Natural killer cell (primary cell): ENCODE results near the gene CRKL. TPM values are rescaled to one million over a fixed set of nuclear protein-coding genes. Genes with fewer than 3 reads are reported as not detected.

Experiments used
- ATAC-seq, 3 donors: fragments of 150-1000 bp in 2 of 3; fragments of 200-7000 bp in 1 of 3; cut with Tn5 transposase; 1 replicate in 1 of 3; 2 replicates in 2 of 3; pipeline ENCODE4 v1.10.0; 2021; ENCODE audit warnings: mild to moderate bottlenecking in 2 of 3, moderate library complexity in 2 of 3
- DNase-seq, 2 donors: peaks; one replicate each; pipeline versions ENCODE4 v3.0.0 to v3.0.0-alpha.2; 2013 to 2021; ENCODE audit warnings: mixed read lengths in 1 of 2
- H3K27ac ChIP-seq: one replicate; pipeline ENCODE4 v1.5.1; 2013; ENCODE audit warnings: mild to moderate bottlenecking, low read length
- H3K27me3 ChIP-seq: one replicate; pipeline ENCODE4 v1.6.1; 2013; ENCODE audit warnings: low read length; ENCODE audit not compliant: control insufficient read depth, insufficient read depth
- H3K36me3 ChIP-seq: one replicate; pipeline ENCODE4 v1.6.1; 2013; ENCODE audit warnings: low read length; ENCODE audit not compliant: control insufficient read depth, insufficient read depth
- H3K4me1 ChIP-seq: one replicate; pipeline ENCODE4 v1.6.1; 2013; ENCODE audit warnings: low read length; ENCODE audit not compliant: control insufficient read depth, insufficient read depth
- H3K4me3 ChIP-seq: one replicate; pipeline ENCODE4 v1.5.1; 2013; ENCODE audit warnings: low read length
- H3K9me3 ChIP-seq: one replicate; pipeline ENCODE4 v1.6.1; 2013; ENCODE audit warnings: low read length; ENCODE audit not compliant: control insufficient read depth, insufficient read depth
- H3K27ac Mint-ChIP-seq, 2 donors: one replicate each; pipeline ENCODE4 v1.8.0; 2022; ENCODE audit warnings: mild to moderate bottlenecking in 2 of 2, mixed read lengths in 2 of 2, moderate library complexity in 1 of 2
- H3K27me3 Mint-ChIP-seq, 2 donors: one replicate each; pipeline ENCODE4 v1.8.0; 2022; ENCODE audit warnings: low read depth in 2 of 2, mixed read lengths in 2 of 2
- H3K36me3 Mint-ChIP-seq: one replicate; pipeline ENCODE4 v1.8.0; 2022; ENCODE audit warnings: mixed read lengths
- H3K4me1 Mint-ChIP-seq, 2 donors: one replicate each; pipeline ENCODE4 v1.8.0; 2022; ENCODE audit warnings: mixed read lengths in 2 of 2
- H3K4me3 Mint-ChIP-seq: one replicate; pipeline ENCODE4 v1.8.0; 2022; ENCODE audit warnings: mild to moderate bottlenecking, moderate library complexity, mixed read lengths
- H3K9me3 Mint-ChIP-seq, 2 donors: one replicate each; pipeline ENCODE4 v1.8.0; 2022; ENCODE audit warnings: mixed read lengths in 2 of 2
- CTCF ChIP-seq: fragments of 200-600 bp; IDR thresholded peaks from one replicate; pipeline ENCODE4 v1.8.0; 2022; ENCODE audit warnings: antibody characterized with exemption
- WGBS: methylation state at CpG from one replicate; pipeline ENCODE4 v1.1.7; 2013; ENCODE audit warnings: missing lambda C conversion rate; ENCODE audit not compliant: insufficient coverage; 5-methylcytosine and 5-hydroxymethylcytosine counted together
- intact Hi-C: fragments of 100-400 bp; cut with micrococcal nuclease; formaldehyde crosslinking; loops from one replicate; pipeline ENCODE4 v1.14.2; 2022
- total RNA-seq, 4 donors: library from RNA; stranded (reverse); fragments of 120-200 nt in 1 of 4; gene quantifications; one replicate each; pipeline versions ENCODE4 v1.2.3 to v1.2.4, GENCODE V29; 2013 to 2022

CRKL gene
- total RNA-seq, 3 donors from 2014 or later (not counting 1 experiment from before 2014, with no cell fraction given): 50.7 to 71.2 (median 67.4) TPM

DNA sequence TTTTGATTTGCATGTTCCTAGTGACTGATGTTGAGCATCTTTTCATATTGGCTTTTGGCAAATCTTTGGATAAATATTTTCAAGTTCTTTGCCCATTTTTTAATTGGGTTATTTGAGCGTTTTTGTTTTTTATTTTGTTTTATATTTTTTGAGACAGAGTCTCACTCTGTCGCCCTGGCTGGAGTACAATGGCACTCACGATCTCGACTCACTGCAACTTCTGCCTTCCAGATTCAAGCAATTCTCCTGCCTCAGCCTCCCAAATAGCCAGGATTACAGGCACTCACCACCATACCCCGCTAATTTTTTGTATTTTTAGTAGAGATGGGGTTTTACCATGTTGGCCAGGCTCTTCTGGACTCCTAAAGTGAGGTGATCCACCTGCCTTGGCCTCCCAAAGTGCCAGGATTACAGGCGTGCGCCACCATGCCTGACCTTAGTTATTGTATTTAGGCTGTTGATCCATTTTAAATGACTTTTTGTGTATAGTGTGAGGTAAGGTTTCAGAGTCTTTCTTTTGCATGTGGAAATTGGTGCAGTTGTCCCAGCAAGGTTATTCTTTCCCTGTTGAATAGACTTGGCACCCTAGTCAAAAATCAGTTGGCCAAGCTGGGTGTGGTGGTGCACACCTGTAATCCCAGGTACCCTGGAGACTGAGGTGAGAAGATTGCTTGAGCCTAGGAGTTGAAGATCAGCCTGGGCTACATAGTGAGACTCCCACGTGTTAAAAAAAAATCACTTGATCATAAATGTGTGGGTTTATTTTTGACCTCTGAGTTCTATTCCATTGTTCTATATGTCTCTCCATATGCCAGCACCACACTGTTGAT lies 26.1 kb downstream of the CRKL start:
- no peak for TF ChIP-seq CTCF
- no peak overlapping the region for H3K27ac ChIP-seq
- ATAC-seq (no peak), DNase-seq (no peak)
- peaks cover 8% of the 10 kb centered on the region for H3K4me1 ChIP-seq
- H3K9me3 ChIP-seq: no peaks in the 10 kb centered on the region
- intact Hi-C loops: no loop called here
- H3K27me3 ChIP-seq: no peaks in the 10 kb centered on the region
- no peak overlapping the region for H3K4me3 ChIP-seq
- Mint-ChIP-seq H3K27ac (peak overlapping the region; percentile 34 to 73), H3K4me3 (no peak overlapping the region), H3K36me3 (no peaks in the 10 kb centered on the region), H3K27me3 (no peaks in the 10 kb centered on the region), H3K4me1 (peaks cover 79 to 81% of the 10 kb centered on the region in 2 donors), H3K9me3 (no peaks in the 10 kb centered on the region)
- no peaks in the 10 kb centered on the region for H3K36me3 ChIP-seq
- 87% methylated on average over 7 of the region's 8 CpGs for WGBS

DNA sequence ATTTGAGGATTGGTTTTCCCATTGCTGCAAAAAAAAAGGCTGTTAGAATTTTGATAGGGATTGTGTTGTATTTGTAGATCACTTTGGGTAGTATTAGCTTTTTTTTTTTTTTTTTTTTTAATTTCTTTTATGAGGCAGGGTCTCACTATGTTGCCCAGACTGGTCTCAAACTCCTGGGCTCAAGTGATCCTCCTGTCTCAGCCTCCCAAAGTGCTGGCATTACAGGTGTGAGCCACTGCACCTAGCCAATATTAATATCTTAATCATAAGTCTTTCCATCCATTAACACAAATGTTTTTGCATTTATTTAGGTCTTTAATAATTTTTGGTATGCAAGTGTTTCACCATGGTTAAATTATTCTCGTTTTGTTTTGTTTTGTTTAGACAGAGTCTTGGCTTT lies 26.8 kb downstream of the CRKL start:
- no CpG with 5 or more reads among the region's 1 CpG for WGBS
- Histone ChIP-seq H3K4me1 (peaks cover 9% of the 10 kb centered on the region), H3K4me3 (no peak overlapping the region), H3K36me3 (no peaks in the 10 kb centered on the region), H3K9me3 (no peaks in the 10 kb centered on the region), H3K27me3 (no peaks in the 10 kb centered on the region), H3K27ac (no peak overlapping the region)
- DNase-seq (no peak), ATAC-seq (no peak)
- Mint-ChIP-seq H3K36me3 (no peaks in the 10 kb centered on the region), H3K4me1 (peaks cover 72 to 76% of the 10 kb centered on the region in 2 donors), H3K27ac (peak overlapping the region; percentile 34 to 73), H3K4me3 (no peak overlapping the region), H3K9me3 (no peaks in the 10 kb centered on the region), H3K27me3 (no peaks in the 10 kb centered on the region)
- no peak for TF ChIP-seq CTCF
- intact Hi-C loops: no loop called here

DNA sequence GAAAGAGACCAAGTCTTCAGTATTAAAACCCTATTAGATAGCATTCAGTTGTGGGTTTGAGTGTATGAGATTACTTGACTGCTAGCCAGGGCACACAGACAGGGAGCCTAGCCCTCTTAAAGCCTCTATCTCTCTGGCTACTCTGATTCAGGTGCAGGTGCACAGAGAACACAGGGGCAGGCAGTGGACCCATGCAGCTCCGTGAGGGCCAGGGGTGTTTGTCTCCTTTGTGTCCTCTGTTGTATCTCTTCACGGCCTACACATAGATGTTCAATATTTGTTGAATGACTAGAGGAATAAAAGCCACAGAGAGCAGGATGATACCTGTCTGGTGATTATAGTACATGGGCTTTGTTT lies 28.3 kb downstream of the CRKL start:
- H3K36me3 Mint-ChIP-seq: peaks cover 4% of the 10 kb centered on the region

More for the DNA sequence above, 28.3 kb downstream of the CRKL start:
- Mint-ChIP-seq H3K4me1 (peaks cover 69 to 74% of the 10 kb centered on the region in 2 donors), H3K27ac (peak overlapping the region; percentile 60 to 71), H3K9me3 (no peaks in the 10 kb centered on the region), H3K4me3 (no peak overlapping the region), H3K27me3 (no peaks in the 10 kb centered on the region)
- TF ChIP-seq CTCF: no peak
- no peak overlapping the region for H3K27ac ChIP-seq
- no peaks in the 10 kb centered on the region for H3K9me3 ChIP-seq
- ATAC-seq (no peak), DNase-seq (no peak)
- H3K4me3 ChIP-seq: no peak overlapping the region
- no peaks in the 10 kb centered on the region for H3K27me3 ChIP-seq
- 91% methylated on average over 2 of the region's 2 CpGs for WGBS
- H3K36me3 ChIP-seq: peaks cover 10% of the 10 kb centered on the region
- intact Hi-C loops: no loop called here
- H3K4me1 ChIP-seq: peaks cover 17% of the 10 kb centered on the region
